ENCODE measurements around the gene FRY.

The FRY gene

GRCh38 chr13:32298695-32299094 lies 267.1 kb downstream of the FRY start:
- no peak for TF ChIP-seq CTCF (conservative IDR thresholded peaks at IDR 0.05)
- TF ChIP-seq ZFX (IDR thresholded peaks at IDR 0.05) = no peak
- H3K27ac ChIP-seq = no peak overlapping the region

- no peak overlapping the region for H3K27ac ChIP-seq
- TF ChIP-seq CTCF (conservative IDR thresholded peaks at IDR 0.05) (no peak), ZFX (IDR thresholded peaks at IDR 0.05) (no peak)
These were observed 268.3 kb downstream of the FRY start for GRCh38 chr13:32299893-32300292.

- no peak for TF ChIP-seq CTCF (conservative IDR thresholded peaks at IDR 0.05)
- no peak for TF ChIP-seq ZFX (IDR thresholded peaks at IDR 0.05)
- no peak overlapping the region for H3K27ac ChIP-seq
These were observed 268.8 kb downstream of the FRY start for GRCh38 chr13:32300406-32300805.

- TF ChIP-seq CTCF (conservative IDR thresholded peaks at IDR 0.05) (no peak), ZFX (IDR thresholded peaks at IDR 0.05) (no peak)
These were observed 269.3 kb downstream of the FRY start for GRCh38 chr13:32300920-32301319.

GRCh38 chr13:32302461-32302860 lies 270.9 kb downstream of the FRY start:
- TF ChIP-seq CTCF (conservative IDR thresholded peaks at IDR 0.05) (no peak), ZFX (IDR thresholded peaks at IDR 0.05) (no peak)

More at GRCh38 chr13:32300920-32301319, 269.3 kb downstream of the FRY start:
- H3K27ac ChIP-seq = no peak overlapping the region

DNA sequence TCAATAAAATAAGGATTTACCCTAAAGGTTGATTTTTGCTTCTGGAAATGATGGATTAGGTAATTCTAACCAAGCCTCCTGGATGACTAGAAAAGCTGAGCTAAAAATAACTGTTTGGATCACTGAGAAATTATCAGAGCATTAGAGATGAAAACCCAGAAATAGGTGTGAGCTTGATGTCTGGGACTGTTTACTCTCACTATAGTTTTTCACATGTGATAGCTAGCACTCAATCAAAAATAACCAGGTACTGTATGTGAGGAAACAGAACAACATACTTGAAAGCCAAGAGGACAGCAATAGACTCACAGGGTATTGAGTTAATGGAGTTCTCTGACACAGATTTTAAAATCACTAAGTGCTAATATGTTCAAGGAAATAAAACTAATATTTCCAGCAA lies 274.1 kb downstream of the FRY start:
- TF ChIP-seq ZFX (IDR thresholded peaks at IDR 0.05) (no peak), CTCF (conservative IDR thresholded peaks at IDR 0.05) (no peak)
- H3K27ac ChIP-seq = no peak overlapping the region

More at GRCh38 chr13:32302461-32302860, 270.9 kb downstream of the FRY start:
- H3K27ac ChIP-seq = no peak overlapping the region

DNA sequence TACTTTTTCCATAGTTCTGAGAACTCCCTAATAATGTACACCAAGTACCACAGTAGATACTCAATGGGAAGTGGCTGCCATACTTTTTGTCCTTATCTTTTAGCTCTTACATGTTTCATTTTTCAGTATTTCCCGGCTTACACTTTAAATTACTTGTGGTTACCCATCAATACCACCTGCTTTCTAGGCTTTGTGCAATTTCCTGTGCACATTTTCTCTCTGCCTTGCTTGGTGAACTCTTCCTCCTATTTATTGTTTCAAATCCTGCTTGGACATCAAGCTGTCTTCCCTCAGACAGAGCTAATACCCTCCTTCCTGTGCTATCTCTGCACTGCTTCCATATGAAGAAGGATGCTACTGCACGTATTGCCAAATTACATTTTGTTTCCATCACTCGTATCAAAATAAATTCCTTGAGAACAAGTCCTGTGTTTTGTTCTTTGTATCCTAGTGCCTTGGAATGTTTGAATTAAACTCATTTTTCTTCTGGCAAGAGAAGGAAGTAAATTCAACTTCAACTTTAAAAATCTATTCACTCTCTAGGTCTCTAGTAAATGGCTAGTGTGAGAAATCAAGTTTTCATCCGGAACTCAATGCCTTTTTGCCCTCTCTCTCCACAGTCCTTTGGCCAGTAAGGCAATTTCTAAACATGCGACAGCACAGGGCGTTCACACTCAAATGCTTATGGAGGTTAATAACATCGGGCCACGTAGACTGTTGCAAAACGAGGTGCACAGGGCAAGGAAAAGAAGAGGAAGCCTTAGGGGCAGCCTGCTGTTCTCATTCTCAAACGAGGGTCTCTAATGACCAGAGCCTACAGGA lies 277.9 kb downstream of the FRY start:
- no peak for TF ChIP-seq ZFX (IDR thresholded peaks at IDR 0.05)
- TF ChIP-seq CTCF (conservative IDR thresholded peaks at IDR 0.05) = no peak
- H3K27ac ChIP-seq = no peak overlapping the region

All from C4-2B (cell line).